Fibroblast of lung (primary cell): ENCODE measurements around the gene HTT-AS.

ENCODE experiments used
- EZH2 ChIP-seq: IDR thresholded peaks from 2 replicates; pipeline ENCODE4 v1.5.1; 2012; ENCODE audit warnings: low read length, control low read depth, mild to moderate bottlenecking; ENCODE audit errors: missing control alignments
- TF ChIP-seq, protein P1 (sequence below), 2 donors: IDR thresholded peaks in 1 of 2; conservative IDR thresholded peaks in 1 of 2; 1 replicate in 1 of 2; 2 replicates in 1 of 2; pipeline ENCODE4 v1.5.1; 2011 to 2012; ENCODE audit warnings: low read length in 2 of 2, control low read depth in 1 of 2, inconsistent platforms in 1 of 2, low read depth in 1 of 2, mild to moderate bottlenecking in 1 of 2

GRCh38 chr4:3017504-3017903 lies 56.8 kb downstream of the HTT-AS start:
- TF ChIP-seq, protein P1, sequence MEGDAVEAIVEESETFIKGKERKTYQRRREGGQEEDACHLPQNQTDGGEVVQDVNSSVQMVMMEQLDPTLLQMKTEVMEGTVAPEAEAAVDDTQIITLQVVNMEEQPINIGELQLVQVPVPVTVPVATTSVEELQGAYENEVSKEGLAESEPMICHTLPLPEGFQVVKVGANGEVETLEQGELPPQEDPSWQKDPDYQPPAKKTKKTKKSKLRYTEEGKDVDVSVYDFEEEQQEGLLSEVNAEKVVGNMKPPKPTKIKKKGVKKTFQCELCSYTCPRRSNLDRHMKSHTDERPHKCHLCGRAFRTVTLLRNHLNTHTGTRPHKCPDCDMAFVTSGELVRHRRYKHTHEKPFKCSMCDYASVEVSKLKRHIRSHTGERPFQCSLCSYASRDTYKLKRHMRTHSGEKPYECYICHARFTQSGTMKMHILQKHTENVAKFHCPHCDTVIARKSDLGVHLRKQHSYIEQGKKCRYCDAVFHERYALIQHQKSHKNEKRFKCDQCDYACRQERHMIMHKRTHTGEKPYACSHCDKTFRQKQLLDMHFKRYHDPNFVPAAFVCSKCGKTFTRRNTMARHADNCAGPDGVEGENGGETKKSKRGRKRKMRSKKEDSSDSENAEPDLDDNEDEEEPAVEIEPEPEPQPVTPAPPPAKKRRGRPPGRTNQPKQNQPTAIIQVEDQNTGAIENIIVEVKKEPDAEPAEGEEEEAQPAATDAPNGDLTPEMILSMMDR (conservative IDR thresholded peaks at IDR 0.05 in 1 of 2, IDR thresholded peaks at IDR 0.05 in 1 of 2; ENCODE audit: low read depth in 1 of 2, low read length in 2 of 2), result no peak
- no peak for TF ChIP-seq EZH2
